Heart left ventricle (tissue), 16 donors: ENCODE measurements around the gene FOXP2. TPM values are rescaled to one million over a fixed set of nuclear protein-coding genes. Genes with fewer than 3 reads are reported as not detected.
A peak's percentile ranks its signal among the peaks of the same experiment; 100 is the strongest.

ENCODE experiments used
- ATAC-seq, 4 donors: fragments of 200-7000 bp; cut with Tn5 transposase; one replicate each; pipeline ENCODE4 v1.9.1; 2020 to 2022; ENCODE audit warnings: moderate library complexity in 4 of 4, mild to moderate bottlenecking in 3 of 4, moderate number of reproducible peaks in 1 of 4
- DNase-seq, 5 donors: peaks; one replicate each; pipeline ENCODE4 v3.0.0-alpha.2; 2020
- H3K27ac ChIP-seq, 12 donors: fragments of 200-600 bp; sonication (generic) in 4 of 12; one replicate each; pipeline versions ENCODE4 v1.5.0 to v1.8.0; 2016 to 2022; ENCODE audit warnings: mild to moderate bottlenecking in 2 of 12
- H3K27me3 ChIP-seq, 9 donors: fragments of 200-600 bp; sonication (generic) in 2 of 9; one replicate each; pipeline versions ENCODE4 v1.5.1 to v1.8.0; 2016 to 2022; ENCODE audit warnings: mild to moderate bottlenecking in 3 of 9
- H3K36me3 ChIP-seq, 9 donors: fragments of 200-600 bp; sonication (generic) in 2 of 9; one replicate each; pipeline versions ENCODE4 v1.5.0 to v1.8.0; 2018 to 2022; ENCODE audit warnings: mild to moderate bottlenecking in 2 of 9
- H3K4me1 ChIP-seq, 12 donors: fragments of 200-600 bp; sonication (generic) in 4 of 12; one replicate each; pipeline versions ENCODE4 v1.5.0 to v1.8.0; 2016 to 2022; ENCODE audit warnings: mild to moderate bottlenecking in 3 of 12
- H3K4me3 ChIP-seq, 12 donors: fragments of 200-600 bp; sonication (generic) in 4 of 12; one replicate each; pipeline versions ENCODE4 v1.5.0 to v1.8.0; 2017 to 2022; ENCODE audit warnings: mild to moderate bottlenecking in 9 of 12, moderate library complexity in 4 of 12
- H3K9me3 ChIP-seq, 12 donors: fragments of 200-600 bp; sonication (generic) in 4 of 12; one replicate each; pipeline versions ENCODE4 v1.5.0 to v1.8.0; 2016 to 2022; ENCODE audit warnings: mild to moderate bottlenecking in 1 of 12
- POLR2A ChIP-seq, 2 donors: fragments of 450-650 bp; IDR thresholded peaks; one replicate each; pipeline ENCODE4 v1.6.1; 2017; ENCODE audit warnings: antibody characterized with exemption in 2 of 2, mild to moderate bottlenecking in 2 of 2, moderate library complexity in 2 of 2
- WGBS, 4 donors: extraction: QIAGEN DNeasy Blood & Tissue Kit in 2 of 4; methylation state at CpG; one replicate each; pipeline versions ENCODE4 v1.1.5 to v1.1.7; 2013 to 2018; 5-methylcytosine and 5-hydroxymethylcytosine counted together
- intact Hi-C, 10 donors: fragments of 100-400 bp; cut with DNase I; formaldehyde crosslinking; loops; one replicate each; pipeline versions ENCODE4 v1.11.1 to v1.14.2; 2022
- polyA plus RNA-seq, 2 donors: library from polyadenylated mRNA; stranded (reverse); fragments of 200-250 nt; gene quantifications; one replicate each; pipeline ENCODE4 v1.2.3, GENCODE V29; 2013
- total RNA-seq, 9 donors: library from RNA; depleted of rRNA in 2 of 9; stranded (reverse); fragments of >200 nt in 2 of 9; fragmentation: NEBNext Ultra II Directional in 3 of 9; extraction: Animal tissue kit (Norgen Biotek cat#: 25700) in 3 of 9; gene quantifications; one replicate each; pipeline versions ENCODE4 v1.1.0 to v1.2.4, GENCODE V29; 2016 to 2023
- TF ChIP-seq, protein P1 (sequence below), 12 donors: fragments of 200-600 bp; sonication (generic) in 4 of 12; IDR thresholded peaks; one replicate each; pipeline versions ENCODE4 v1.5.0 to v1.8.0; 2018 to 2022; ENCODE audit warnings: antibody characterized with exemption in 12 of 12, mild to moderate bottlenecking in 5 of 12
- donor health status: ischemic (EF 13 %, LVEDD 7.1; RV severe dilation, severe dysfunction).
- donor health status: healthy with polysubstance abuse.
- donor health status: DM: no; HTN: yes; CAD: no.
- donor health status: DM: no; HTN: no; CAD: no.
- donor health status: ischemic (EF 25% LVEDD 6.9; RV normal size, moderate dysfunction).
- donor health status: ischemic (EF 25% LVEDD 5.7; RV mildly dilated, moderate dysfunction).
- donor health status: healthy.
- donor health status: DM: yes; HTN: yes; CAD: no.
- donor health status: ischemic (EF 35%, LVEDD 5.7; RV mildly dilated, moderate dysfunction).
- donor health status: nonischemic (EF 11% LVEDD 7.7; RV severe dilation, severe dysfunction).
- donor health status: DM: yes; HTN: yes; CAD: no.
- donor health status: PGD.
- donor health status: ischemic (EF 29% LVEDD 5.4; RV normal size, mild dysfunction).
- donor health status: nonischemic (EF 23%, LVEDD 6.1; RV moderate dilation, normal function).

The FOXP2 gene
- total and polyA plus RNA-seq, 11 donors: 0.25 to 3.7 (median 1.9) TPM

DNA sequence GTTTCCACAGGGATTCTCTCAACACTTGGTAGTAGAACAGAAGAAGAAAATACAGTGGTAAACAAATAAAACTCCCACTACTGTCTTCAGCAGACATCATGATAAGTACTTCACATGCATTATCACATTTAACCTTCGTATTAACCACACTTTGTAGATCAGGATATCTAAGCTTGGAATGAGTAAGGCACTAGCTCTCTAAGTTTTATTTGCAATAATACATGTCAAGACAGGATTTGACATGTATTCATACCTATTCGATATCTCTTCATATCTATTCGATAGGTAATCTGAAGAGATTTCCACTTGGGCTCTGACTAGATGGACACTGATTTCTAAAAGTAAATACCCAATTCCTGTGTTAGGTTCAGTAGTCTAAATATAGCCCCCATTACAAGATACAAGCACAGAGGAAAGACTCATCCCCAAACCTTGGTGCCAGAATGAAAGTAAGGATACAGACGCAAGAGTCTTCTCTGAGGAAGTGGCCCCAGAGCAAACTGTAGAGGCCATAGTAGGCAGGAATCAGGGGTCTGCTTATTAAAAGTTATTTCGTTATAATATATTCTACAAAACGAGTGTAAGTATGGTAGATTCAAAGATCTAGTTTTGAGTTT is 58.4 kb downstream of the FOXP2 start:
- Histone ChIP-seq H3K27ac (no peak overlapping the region), H3K4me1 (no peaks in the 10 kb centered on the region), H3K4me3 (no peak overlapping the region), H3K36me3 (no peaks in the 10 kb centered on the region), H3K27me3 (no peaks in the 10 kb centered on the region), H3K9me3 (peaks cover 0 to 5% (median 0%) of the 10 kb centered on the region in 12 donors)
- 90 to 92% (median 92%) methylated on average over 6 of the region's 6 CpGs for WGBS, 4 donors
- DNase-seq (no peak), ATAC-seq (no peak)
- TF ChIP-seq, protein P1, sequence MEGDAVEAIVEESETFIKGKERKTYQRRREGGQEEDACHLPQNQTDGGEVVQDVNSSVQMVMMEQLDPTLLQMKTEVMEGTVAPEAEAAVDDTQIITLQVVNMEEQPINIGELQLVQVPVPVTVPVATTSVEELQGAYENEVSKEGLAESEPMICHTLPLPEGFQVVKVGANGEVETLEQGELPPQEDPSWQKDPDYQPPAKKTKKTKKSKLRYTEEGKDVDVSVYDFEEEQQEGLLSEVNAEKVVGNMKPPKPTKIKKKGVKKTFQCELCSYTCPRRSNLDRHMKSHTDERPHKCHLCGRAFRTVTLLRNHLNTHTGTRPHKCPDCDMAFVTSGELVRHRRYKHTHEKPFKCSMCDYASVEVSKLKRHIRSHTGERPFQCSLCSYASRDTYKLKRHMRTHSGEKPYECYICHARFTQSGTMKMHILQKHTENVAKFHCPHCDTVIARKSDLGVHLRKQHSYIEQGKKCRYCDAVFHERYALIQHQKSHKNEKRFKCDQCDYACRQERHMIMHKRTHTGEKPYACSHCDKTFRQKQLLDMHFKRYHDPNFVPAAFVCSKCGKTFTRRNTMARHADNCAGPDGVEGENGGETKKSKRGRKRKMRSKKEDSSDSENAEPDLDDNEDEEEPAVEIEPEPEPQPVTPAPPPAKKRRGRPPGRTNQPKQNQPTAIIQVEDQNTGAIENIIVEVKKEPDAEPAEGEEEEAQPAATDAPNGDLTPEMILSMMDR (IDR thresholded peaks at IDR 0.05): no peak
- no peak for TF ChIP-seq POLR2A (IDR thresholded peaks at IDR 0.05)
- intact Hi-C loops: no loop called here

DNA sequence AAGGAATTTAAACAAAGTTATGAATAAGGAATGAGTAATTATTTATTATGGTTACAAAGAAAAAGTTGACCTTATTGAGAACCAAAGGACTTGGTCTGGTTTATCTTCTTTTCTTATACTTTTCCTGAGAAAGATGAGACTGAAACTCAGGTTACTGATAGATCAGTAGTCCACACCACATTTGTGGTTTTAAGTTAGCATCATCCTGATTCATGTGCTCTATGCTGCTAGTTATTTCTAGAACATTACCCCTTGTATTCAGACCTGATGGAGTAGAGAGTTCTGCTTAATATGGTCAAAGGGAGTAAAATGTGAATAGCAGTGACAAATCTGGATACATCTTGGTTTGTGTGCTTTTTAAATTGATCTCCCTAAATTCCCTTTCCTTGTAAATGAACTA is 63.8 kb downstream of the FOXP2 start:
- no peak for ATAC-seq

DNA sequence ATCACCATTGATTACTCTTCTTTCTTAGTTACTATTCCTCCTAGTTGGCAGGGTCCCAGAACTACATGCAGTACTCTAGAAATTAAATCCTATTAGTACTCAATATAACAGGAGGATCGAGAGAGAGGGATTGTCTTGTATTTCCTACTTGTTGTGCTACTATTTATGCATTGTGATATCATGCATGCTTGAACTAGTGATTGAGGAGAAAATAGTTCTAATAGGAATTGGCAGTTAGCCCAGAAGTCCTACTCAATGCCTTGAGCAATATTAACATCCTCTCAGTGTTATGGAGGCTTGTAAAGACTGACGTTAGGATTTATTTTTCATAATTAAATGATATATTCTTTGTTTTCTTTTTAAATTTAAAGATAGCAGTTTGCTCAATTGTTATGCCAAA is 67.4 kb downstream of the FOXP2 start:
- H3K27ac ChIP-seq: no peak overlapping the region
- 17 to 32% (median 25%) methylated on average over 2 of the region's 2 CpGs for WGBS, 4 donors
- TF ChIP-seq, protein P1 (IDR thresholded peaks at IDR 0.05): no peak
- no peak for TF ChIP-seq POLR2A (IDR thresholded peaks at IDR 0.05)
- DNase-seq: no peak
- peak in 1 of 4 donors; percentile 49 for ATAC-seq
- intact Hi-C loops: no loop called here
- no peaks in the 10 kb centered on the region for H3K27me3 ChIP-seq
- no peaks in the 10 kb centered on the region for H3K4me1 ChIP-seq
- H3K4me3 ChIP-seq: no peak overlapping the region
- peaks cover 0 to 11% (median 1%) of the 10 kb centered on the region in 12 donors for H3K9me3 ChIP-seq
- H3K36me3 ChIP-seq: no peaks in the 10 kb centered on the region

More for the DNA sequence above, 63.8 kb downstream of the FOXP2 start:
- H3K4me1 ChIP-seq: no peaks in the 10 kb centered on the region
- H3K36me3 ChIP-seq: no peaks in the 10 kb centered on the region
- intact Hi-C loops: no loop called here
- TF ChIP-seq, protein P1 (IDR thresholded peaks at IDR 0.05): no peak
- no peak for TF ChIP-seq POLR2A (IDR thresholded peaks at IDR 0.05)
- no peak for DNase-seq
- H3K9me3 ChIP-seq: peaks cover 0 to 8% (median 0%) of the 10 kb centered on the region in 12 donors
- H3K27ac ChIP-seq: no peak overlapping the region
- no peak overlapping the region for H3K4me3 ChIP-seq
- no peaks in the 10 kb centered on the region for H3K27me3 ChIP-seq

DNA sequence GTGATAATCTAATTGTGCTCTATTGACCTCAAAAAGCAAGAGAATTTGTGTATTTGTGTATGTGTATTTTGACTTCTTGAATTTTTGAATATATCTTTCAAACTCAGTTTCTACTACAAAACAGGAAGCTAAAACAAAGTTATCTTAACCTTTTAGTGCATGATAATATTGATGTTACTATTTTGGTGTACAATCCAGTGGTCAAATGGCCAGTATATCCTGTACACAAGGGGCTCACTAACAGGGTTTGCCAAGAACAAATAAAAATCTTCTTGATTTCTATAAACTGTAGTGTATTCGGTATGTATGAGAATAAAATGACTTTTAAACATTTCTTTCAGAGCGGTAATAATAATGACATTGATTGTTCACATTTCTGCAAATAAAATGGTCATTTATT is 69.6 kb downstream of the FOXP2 start:
- 60 to 78% (median 71%) methylated on average over 2 of the region's 2 CpGs for WGBS, 4 donors
- Histone ChIP-seq H3K27ac (no peak overlapping the region), H3K9me3 (peaks cover 0 to 17% (median 4%) of the 10 kb centered on the region in 12 donors), H3K36me3 (no peaks in the 10 kb centered on the region), H3K4me1 (no peaks in the 10 kb centered on the region), H3K4me3 (no peak overlapping the region), H3K27me3 (no peaks in the 10 kb centered on the region)
- TF ChIP-seq POLR2A (IDR thresholded peaks at IDR 0.05): no peak
- TF ChIP-seq, protein P1 (IDR thresholded peaks at IDR 0.05): no peak
- DNase-seq (no peak), ATAC-seq (no peak)
- intact Hi-C loops: no loop called here
